ENCODE data around the gene VIL1. TPM values are rescaled to one million over a fixed set of nuclear protein-coding genes. Genes with fewer than 3 reads are reported as not detected.

Gene VIL1
- total and polyA plus RNA-seq, 2 of the 13 experiments (the other 11 are each of a cell fraction or from before 2014, with no cell fraction given), result 287 to 301 TPM

DNA sequence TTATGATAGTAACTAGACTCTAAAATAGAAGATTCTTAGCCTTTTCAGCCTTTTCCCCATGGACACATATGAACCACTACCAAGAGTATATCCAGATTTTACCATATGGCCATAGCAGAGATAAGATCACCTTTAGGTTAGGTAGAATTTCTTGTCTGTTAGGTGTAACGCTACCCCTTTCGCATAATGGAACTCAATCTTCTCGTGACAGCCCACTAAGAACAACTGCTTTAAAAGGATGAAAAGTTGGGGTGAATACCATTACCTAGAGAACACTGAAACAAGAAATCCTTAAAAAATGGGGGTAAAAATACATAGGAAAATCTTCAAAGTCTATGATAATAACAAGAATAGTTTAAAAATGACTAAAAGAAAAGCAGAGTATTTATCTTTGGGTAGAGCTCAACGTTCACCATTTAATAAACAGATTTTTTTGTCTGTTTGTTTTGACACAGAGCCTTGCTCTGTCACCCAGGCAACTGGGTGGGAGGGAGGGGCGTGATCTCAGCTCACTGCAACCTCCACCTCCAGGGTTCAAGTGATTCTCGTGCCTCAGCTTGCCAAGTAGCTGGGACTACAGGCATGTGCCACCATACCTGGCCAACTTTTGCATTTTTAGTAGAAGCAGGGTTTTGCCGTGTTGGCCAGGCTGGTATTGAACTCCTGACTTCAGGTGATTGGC is 67.2 kb downstream of the VIL1 start (continued):
- TF ChIP-seq, protein P1, sequence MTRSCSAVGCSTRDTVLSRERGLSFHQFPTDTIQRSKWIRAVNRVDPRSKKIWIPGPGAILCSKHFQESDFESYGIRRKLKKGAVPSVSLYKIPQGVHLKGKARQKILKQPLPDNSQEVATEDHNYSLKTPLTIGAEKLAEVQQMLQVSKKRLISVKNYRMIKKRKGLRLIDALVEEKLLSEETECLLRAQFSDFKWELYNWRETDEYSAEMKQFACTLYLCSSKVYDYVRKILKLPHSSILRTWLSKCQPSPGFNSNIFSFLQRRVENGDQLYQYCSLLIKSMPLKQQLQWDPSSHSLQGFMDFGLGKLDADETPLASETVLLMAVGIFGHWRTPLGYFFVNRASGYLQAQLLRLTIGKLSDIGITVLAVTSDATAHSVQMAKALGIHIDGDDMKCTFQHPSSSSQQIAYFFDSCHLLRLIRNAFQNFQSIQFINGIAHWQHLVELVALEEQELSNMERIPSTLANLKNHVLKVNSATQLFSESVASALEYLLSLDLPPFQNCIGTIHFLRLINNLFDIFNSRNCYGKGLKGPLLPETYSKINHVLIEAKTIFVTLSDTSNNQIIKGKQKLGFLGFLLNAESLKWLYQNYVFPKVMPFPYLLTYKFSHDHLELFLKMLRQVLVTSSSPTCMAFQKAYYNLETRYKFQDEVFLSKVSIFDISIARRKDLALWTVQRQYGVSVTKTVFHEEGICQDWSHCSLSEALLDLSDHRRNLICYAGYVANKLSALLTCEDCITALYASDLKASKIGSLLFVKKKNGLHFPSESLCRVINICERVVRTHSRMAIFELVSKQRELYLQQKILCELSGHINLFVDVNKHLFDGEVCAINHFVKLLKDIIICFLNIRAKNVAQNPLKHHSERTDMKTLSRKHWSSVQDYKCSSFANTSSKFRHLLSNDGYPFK (CRISPR knock-in tag; IDR thresholded peaks at IDR 0.05; ENCODE audit: borderline replicate concordance), result no peak
- TF ChIP-seq ASH2L (IDR thresholded peaks at IDR 0.05; ENCODE audit: insufficient read length, low read depth, low read length) (peak; percentile 73), TRIM24 (CRISPR knock-in tag; IDR thresholded peaks at IDR 0.05) (no peak), ZNF552 (CRISPR knock-in tag; IDR thresholded peaks at IDR 0.05; ENCODE audit: borderline replicate concordance) (no peak), ZNF562 (CRISPR knock-in tag; IDR thresholded peaks at IDR 0.05; ENCODE audit: borderline replicate concordance) (no peak), MEIS2 (CRISPR knock-in tag; IDR thresholded peaks at IDR 0.05) (no peak), RFX1 (IDR thresholded peaks at IDR 0.05) (peak; percentile 59), JDP2 (CRISPR knock-in tag; IDR thresholded peaks at IDR 0.05; ENCODE audit: borderline replicate concordance) (no peak), RORA (CRISPR knock-in tag; IDR thresholded peaks at IDR 0.05) (no peak), SOX13 (IDR thresholded peaks at IDR 0.05) (no peak), SOX13 (CRISPR knock-in tag; conservative IDR thresholded peaks at IDR 0.05 in 1 of 2, IDR thresholded peaks at IDR 0.05 in 1 of 2) (peak in 1 of 2 experiments; percentile 63; a peak in 1 of 4 replicates), PRPF4 (IDR thresholded peaks at IDR 0.05; ENCODE audit: low read depth, low read length, poor library complexity, severe bottlenecking) (no peak), ZFP36 (IDR thresholded peaks at IDR 0.05; ENCODE audit: borderline replicate concordance, low read depth, low read length, partially characterized antibody) (no peak), ZFP1 (CRISPR knock-in tag; IDR thresholded peaks at IDR 0.05) (no peak)
- TF ChIP-seq, protein P2, sequence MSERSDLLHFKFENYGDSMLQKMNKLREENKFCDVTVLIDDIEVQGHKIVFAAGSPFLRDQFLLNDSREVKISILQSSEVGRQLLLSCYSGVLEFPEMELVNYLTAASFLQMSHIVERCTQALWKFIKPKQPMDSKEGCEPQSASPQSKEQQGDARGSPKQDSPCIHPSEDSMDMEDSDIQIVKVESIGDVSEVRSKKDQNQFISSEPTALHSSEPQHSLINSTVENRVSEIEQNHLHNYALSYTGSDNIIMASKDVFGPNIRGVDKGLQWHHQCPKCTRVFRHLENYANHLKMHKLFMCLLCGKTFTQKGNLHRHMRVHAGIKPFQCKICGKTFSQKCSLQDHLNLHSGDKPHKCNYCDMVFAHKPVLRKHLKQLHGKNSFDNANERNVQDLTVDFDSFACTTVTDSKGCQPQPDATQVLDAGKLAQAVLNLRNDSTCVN (CRISPR knock-in tag; IDR thresholded peaks at IDR 0.05; ENCODE audit: borderline replicate concordance), result no peak
- TF ChIP-seq, protein P3, sequence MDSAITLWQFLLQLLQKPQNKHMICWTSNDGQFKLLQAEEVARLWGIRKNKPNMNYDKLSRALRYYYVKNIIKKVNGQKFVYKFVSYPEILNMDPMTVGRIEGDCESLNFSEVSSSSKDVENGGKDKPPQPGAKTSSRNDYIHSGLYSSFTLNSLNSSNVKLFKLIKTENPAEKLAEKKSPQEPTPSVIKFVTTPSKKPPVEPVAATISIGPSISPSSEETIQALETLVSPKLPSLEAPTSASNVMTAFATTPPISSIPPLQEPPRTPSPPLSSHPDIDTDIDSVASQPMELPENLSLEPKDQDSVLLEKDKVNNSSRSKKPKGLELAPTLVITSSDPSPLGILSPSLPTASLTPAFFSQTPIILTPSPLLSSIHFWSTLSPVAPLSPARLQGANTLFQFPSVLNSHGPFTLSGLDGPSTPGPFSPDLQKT (CRISPR knock-in tag; IDR thresholded peaks at IDR 0.05; ENCODE audit: borderline replicate concordance), result no peak
- TF ChIP-seq, protein P4, sequence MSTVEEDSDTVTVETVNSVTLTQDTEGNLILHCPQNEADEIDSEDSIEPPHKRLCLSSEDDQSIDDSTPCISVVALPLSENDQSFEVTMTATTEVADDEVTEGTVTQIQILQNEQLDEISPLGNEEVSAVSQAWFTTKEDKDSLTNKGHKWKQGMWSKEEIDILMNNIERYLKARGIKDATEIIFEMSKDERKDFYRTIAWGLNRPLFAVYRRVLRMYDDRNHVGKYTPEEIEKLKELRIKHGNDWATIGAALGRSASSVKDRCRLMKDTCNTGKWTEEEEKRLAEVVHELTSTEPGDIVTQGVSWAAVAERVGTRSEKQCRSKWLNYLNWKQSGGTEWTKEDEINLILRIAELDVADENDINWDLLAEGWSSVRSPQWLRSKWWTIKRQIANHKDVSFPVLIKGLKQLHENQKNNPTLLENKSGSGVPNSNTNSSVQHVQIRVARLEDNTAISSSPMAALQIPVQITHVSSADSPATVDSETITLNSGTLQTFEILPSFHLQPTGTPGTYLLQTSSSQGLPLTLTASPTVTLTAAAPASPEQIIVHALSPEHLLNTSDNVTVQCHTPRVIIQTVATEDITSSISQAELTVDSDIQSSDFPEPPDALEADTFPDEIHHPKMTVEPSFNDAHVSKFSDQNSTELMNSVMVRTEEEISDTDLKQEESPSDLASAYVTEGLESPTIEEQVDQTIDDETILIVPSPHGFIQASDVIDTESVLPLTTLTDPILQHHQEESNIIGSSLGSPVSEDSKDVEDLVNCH (CRISPR knock-in tag; IDR thresholded peaks at IDR 0.05), result no peak
- TF ChIP-seq, protein P5, sequence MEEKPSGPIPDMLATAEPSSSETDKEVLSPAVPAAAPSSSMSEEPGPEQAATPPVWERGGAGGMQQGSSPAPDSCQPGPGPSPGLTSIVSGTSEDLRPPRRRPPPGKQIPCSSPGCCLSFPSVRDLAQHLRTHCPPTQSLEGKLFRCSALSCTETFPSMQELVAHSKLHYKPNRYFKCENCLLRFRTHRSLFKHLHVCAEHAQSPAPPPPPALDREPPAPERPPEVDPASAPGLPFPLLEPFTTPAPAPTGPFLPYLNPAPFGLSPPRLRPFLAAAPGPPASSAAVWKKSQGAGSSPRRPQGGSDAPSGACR (CRISPR knock-in tag; IDR thresholded peaks at IDR 0.05), result no peak
- TF ChIP-seq, protein P6, sequence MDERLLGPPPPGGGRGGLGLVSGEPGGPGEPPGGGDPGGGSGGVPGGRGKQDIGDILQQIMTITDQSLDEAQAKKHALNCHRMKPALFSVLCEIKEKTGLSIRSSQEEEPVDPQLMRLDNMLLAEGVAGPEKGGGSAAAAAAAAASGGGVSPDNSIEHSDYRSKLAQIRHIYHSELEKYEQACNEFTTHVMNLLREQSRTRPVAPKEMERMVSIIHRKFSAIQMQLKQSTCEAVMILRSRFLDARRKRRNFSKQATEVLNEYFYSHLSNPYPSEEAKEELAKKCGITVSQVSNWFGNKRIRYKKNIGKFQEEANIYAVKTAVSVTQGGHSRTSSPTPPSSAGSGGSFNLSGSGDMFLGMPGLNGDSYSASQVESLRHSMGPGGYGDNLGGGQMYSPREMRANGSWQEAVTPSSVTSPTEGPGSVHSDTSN (CRISPR knock-in tag; IDR thresholded peaks at IDR 0.05), result no peak

Data from HepG2 (cell line).